HG03097 (cell line): ENCODE measurements around the gene NFRKB.
A peak's percentile ranks its signal among the peaks of the same experiment; 100 is the strongest.

Experiments
- ATAC-seq: cut with Tn5 transposase; IDR thresholded peaks from one replicate; pipeline ENCODE4 v1.9.1; 2021; ENCODE audit not compliant: unreplicated experiment, low FRiP score

The NFRKB gene

GRCh38 chr11:129895126-129896041, at the start of gene NFRKB:
NFRKB (minus strand) TSS chr11:129895578; CDS start chr11:129892849, 2,729 bp downstream.
- ATAC-seq, result peak; percentile 97

GRCh38 chr11:129944696-129945095, 49.3 kb upstream of the NFRKB start:
- no peak for ATAC-seq

GRCh38 chr11:129943036-129943435, 47.7 kb upstream of the NFRKB start:
- ATAC-seq, result no peak

- ATAC-seq, result no peak
Observed at GRCh38 chr11:129939510-129939909, 44.1 kb upstream of the NFRKB start.

GRCh38 chr11:129938764-129939163, 43.4 kb upstream of the NFRKB start:
- no peak for ATAC-seq

GRCh38 chr11:129937592-129938238, 42.3 kb upstream of the NFRKB start:
- no peak for ATAC-seq

- ATAC-seq, result no peak
Observed at GRCh38 chr11:129935723-129936122, 40.3 kb upstream of the NFRKB start.

- ATAC-seq, result no peak
Observed at GRCh38 chr11:129933891-129934290, 38.5 kb upstream of the NFRKB start.

- no peak for ATAC-seq
Observed at GRCh38 chr11:129933262-129933661, 37.9 kb upstream of the NFRKB start.

GRCh38 chr11:129932381-129933067, 37.1 kb upstream of the NFRKB start:
- ATAC-seq, result no peak

GRCh38 chr11:129930743-129931142, 35.4 kb upstream of the NFRKB start:
- no peak for ATAC-seq

- no peak for ATAC-seq
Observed at GRCh38 chr11:129930296-129930695, 34.9 kb upstream of the NFRKB start.

- ATAC-seq, result no peak
Observed at GRCh38 chr11:129929721-129930120, 34.3 kb upstream of the NFRKB start.

GRCh38 chr11:129928923-129929692, 33.7 kb upstream of the NFRKB start:
- no peak for ATAC-seq

GRCh38 chr11:129922674-129923073, 27.3 kb upstream of the NFRKB start:
- ATAC-seq, result no peak

- no peak for ATAC-seq
Observed at GRCh38 chr11:129918361-129918760, 23.0 kb upstream of the NFRKB start.

GRCh38 chr11:129917231-129917630, 21.9 kb upstream of the NFRKB start:
- ATAC-seq, result no peak

- ATAC-seq, result no peak
Observed at GRCh38 chr11:129911298-129911697, 15.9 kb upstream of the NFRKB start.

- no peak for ATAC-seq
Observed at GRCh38 chr11:129910360-129910759, 15.0 kb upstream of the NFRKB start.

GRCh38 chr11:129905402-129905801, 10.0 kb upstream of the NFRKB start:
- no peak for ATAC-seq

GRCh38 chr11:129896062-129896461, 684 bp upstream of the NFRKB start:
- ATAC-seq, result no peak
